HepG2 (cell line): ENCODE measurements around the gene AGR2. TPM values are rescaled to one million over a fixed set of nuclear protein-coding genes. Genes with fewer than 3 reads are reported as not detected.

Experiments used
- ATAC-seq: fragments of 200-7000 bp; cut with Tn5 transposase; 3 replicates; pipeline ENCODE4 v1.9.1; 2020; ENCODE audit warnings: mild to moderate bottlenecking, moderate library complexity
- BruUV-seq: library from RNA; stranded (reverse); fragments of 400-500 nt; replicated peaks from 2 replicates; lab custom pipeline; 2021; lab: Mats Ljungman, UMichigan
- CTCF ChIA-PET: fragments of 300-600 bp; formaldehyde crosslinking; extraction: SDS; loops from one replicate; lab custom pipeline; 2021; ENCODE audit warnings: low total read pairs, inconsistent platforms, low intra/inter-chr PET ratio; lab: Yijun Ruan, JAX
- POLR2A ChIA-PET: fragments of 350-600 bp; sonication (Branson Sonifier 250); formaldehyde crosslinking; loops from one replicate; lab custom pipeline; 2020; ENCODE audit warnings: antibody characterized with exemption, inconsistent platforms; lab: Yijun Ruan, JAX
- DNase-seq: peaks from one replicate; pipeline ENCODE4 v3.0.0-alpha.2; 2015; ENCODE audit warnings: low spot score
- FAIRE-seq: peaks from 3 replicates; lab custom pipeline; 2011; peaks lifted over from hg19 to GRCh38; lab: Jason Lieb, UNC
- H2AFZ ChIP-seq: one replicate; pipeline ENCODE4 v1.6.1; 2011; ENCODE audit warnings: low read length, inconsistent platforms
- H3K27ac ChIP-seq: fragments of 300-600 bp; 3 replicates; pipeline ENCODE4 v1.8.0; 2011; ENCODE audit warnings: mixed run types, mild to moderate bottlenecking, mixed read lengths, low read length, inconsistent platforms; ENCODE audit not compliant: insufficient read depth; ENCODE audit errors: extremely low read length
- H3K27me3 ChIP-seq, 2 experiments: fragments of 200-600 bp in 1 of 2; 2 replicates in 1 of 2; 3 replicates in 1 of 2; pipeline versions ENCODE4 v1.6.0 to v1.8.0; 2011; ENCODE audit warnings: low read length in 2 of 2, mild to moderate bottlenecking in 2 of 2, moderate library complexity in 2 of 2, inconsistent platforms in 1 of 2; ENCODE audit not compliant: insufficient read depth in 2 of 2, control insufficient read depth in 1 of 2
- H3K36me3 ChIP-seq, 2 experiments: fragments of 200-600 bp in 1 of 2; replicated peaks in 1 of 2; 2 replicates in 1 of 2; 3 replicates in 1 of 2; pipeline versions ENCODE4 v1.5.1 to v1.8.0; 2011; ENCODE audit warnings: low read length in 2 of 2, inconsistent platforms in 1 of 2; ENCODE audit not compliant: insufficient read depth in 2 of 2, control insufficient read depth in 1 of 2
- H3K4me1 ChIP-seq: 2 replicates; pipeline ENCODE4 v1.5.1; 2012; ENCODE audit warnings: low read length, inconsistent platforms; ENCODE audit not compliant: insufficient read depth
- H3K4me2 ChIP-seq: 2 replicates; pipeline ENCODE4 v1.6.0; 2011; ENCODE audit warnings: low read depth, low read length, inconsistent platforms
- H3K4me3 ChIP-seq, 3 experiments: fragments of 200-600 bp in 1 of 3; sonication (generic), shearing (Covaris generic) in 1 of 3; replicated peaks in 1 of 3; 2 replicates each; pipeline ENCODE4 v1.5.1; 2011 to 2016; ENCODE audit warnings: low read length in 3 of 3, inconsistent platforms in 2 of 3, low read depth in 2 of 3, mild to moderate bottlenecking in 2 of 3, control low read depth in 1 of 3, mixed read lengths in 1 of 3; ENCODE audit not compliant: insufficient read depth in 1 of 3
- H3K79me2 ChIP-seq: one replicate; pipeline ENCODE4 v1.6.1; 2011; ENCODE audit warnings: low read length, inconsistent platforms; ENCODE audit not compliant: insufficient read depth
- H3K9ac ChIP-seq: 2 replicates; pipeline ENCODE4 v1.6.0; 2011; ENCODE audit warnings: mild to moderate bottlenecking, low read depth, low read length, inconsistent platforms; ENCODE audit not compliant: insufficient read depth
- H3K9me3 ChIP-seq: 2 replicates; pipeline ENCODE4 v1.5.1; 2012; ENCODE audit warnings: mild to moderate bottlenecking, low read length
- H4K20me1 ChIP-seq: 2 replicates; pipeline ENCODE4 v1.6.0; 2011; ENCODE audit warnings: inconsistent platforms, mild to moderate bottlenecking, low read length, moderate library complexity; ENCODE audit not compliant: insufficient read depth
- CREB1 ChIP-seq, 2 experiments: fragments of 450-650 bp in 1 of 2; IDR thresholded peaks; 2 replicates each; pipeline ENCODE4 v1.6.1; 2016 to 2017; ENCODE audit warnings: control low read depth in 1 of 2, mild to moderate bottlenecking in 1 of 2, missing compliant biosample characterization in 1 of 2, missing genetic modification characterization in 1 of 2
- FOXP1 ChIP-seq, 2 experiments: fragments of 450-650 bp in 1 of 2; IDR thresholded peaks; 2 replicates each; pipeline ENCODE4 v1.6.1; 2017 to 2018; ENCODE audit warnings: antibody characterized with exemption in 1 of 2
- TSC22D2 ChIP-seq: sonication (generic); formaldehyde crosslinking; IDR thresholded peaks from 2 replicates; pipeline ENCODE4 v1.5.1; 2020; ENCODE audit warnings: missing genetic modification reagents, mild to moderate bottlenecking, borderline replicate concordance
- ZKSCAN5 ChIP-seq: sonication (generic); formaldehyde crosslinking; IDR thresholded peaks from 2 replicates; pipeline ENCODE4 v1.5.1; 2020; ENCODE audit warnings: mild to moderate bottlenecking, missing genetic modification reagents
- ZNF441 ChIP-seq: sonication (generic); formaldehyde crosslinking; IDR thresholded peaks from 2 replicates; pipeline ENCODE4 v1.7.0; 2021; ENCODE audit warnings: missing genetic modification reagents, borderline replicate concordance
- ZNF776 ChIP-seq: sonication (generic); formaldehyde crosslinking; IDR thresholded peaks from 2 replicates; pipeline ENCODE4 v1.4.0; 2020; ENCODE audit warnings: mild to moderate bottlenecking, missing genetic modification reagents
- ZNF878 ChIP-seq: sonication (generic); formaldehyde crosslinking; IDR thresholded peaks from 2 replicates; pipeline ENCODE4 v1.8.1; 2023; ENCODE audit warnings: mild to moderate bottlenecking, missing genetic modification reagents, moderate library complexity
- WGBS: methylation state at CpG from one replicate; pipeline ENCODE4 v1.1.6; 2017; ENCODE audit warnings: low lambda C conversion rate; 5-methylcytosine and 5-hydroxymethylcytosine counted together
- in situ Hi-C: cut with HindIII; loops from 2 replicates; pipeline ENCODE4 v1.10.0; 2017; ENCODE audit warnings: low pct_unique_long_range_greater_than_20kb; ENCODE audit not compliant: extremely low pct_ligation_motif_present
- intact Hi-C: fragments of 100-400 bp; cut with micrococcal nuclease; formaldehyde crosslinking; loops from one replicate; pipeline ENCODE4 v1.10.0; 2022; ENCODE audit not compliant: unreplicated experiment
- polyA plus RNA-seq, 8 experiments: library from polyadenylated mRNA; depleted of rRNA in 3 of 8; stranded (reverse) in 7 of 8; unstranded in 1 of 8; fragments of >200 nt; fragmentation: Illumina TruSeq in 4 of 8; extraction: Trizol in 4 of 8; gene quantifications; 2 replicates each; pipeline versions ENCODE4 v1.2.1 to v1.2.3, GENCODE V29; 2011 to 2016; ENCODE audit warnings: low read depth in 4 of 8, missing spikeins in 1 of 8, mixed read lengths in 1 of 8; ENCODE audit not compliant: insufficient read depth in 1 of 8
- total RNA-seq, 5 experiments: library from RNA; depleted of rRNA; stranded (reverse); fragments of >200 nt; fragmentation: Illumina TruSeq; extraction: Trizol; gene quantifications; 2 replicates each; pipeline ENCODE4 v1.2.3, GENCODE V29; 2016; ENCODE audit warnings: low read depth in 1 of 5
- TF ChIP-seq, protein P1 (sequence below): sonication (generic); formaldehyde crosslinking; IDR thresholded peaks from 2 replicates; pipeline ENCODE4 v1.4.0; 2020; ENCODE audit warnings: missing genetic modification reagents, mild to moderate bottlenecking, borderline replicate concordance
- TF ChIP-seq, protein P2 (sequence below): sonication (generic); formaldehyde crosslinking; IDR thresholded peaks from 2 replicates; pipeline ENCODE4 v1.5.1; 2020; ENCODE audit warnings: missing genetic modification reagents, mild to moderate bottlenecking, borderline replicate concordance
- TF ChIP-seq, protein P3 (sequence below): sonication (generic); formaldehyde crosslinking; IDR thresholded peaks from 2 replicates; pipeline ENCODE4 v1.4.0; 2020; ENCODE audit warnings: missing genetic modification reagents

Gene AGR2
- total and polyA plus RNA-seq, 2 of the 13 experiments (the other 11 are each of a cell fraction or from before 2014, with no cell fraction given), result 1.7 to 2.9 TPM

DNA sequence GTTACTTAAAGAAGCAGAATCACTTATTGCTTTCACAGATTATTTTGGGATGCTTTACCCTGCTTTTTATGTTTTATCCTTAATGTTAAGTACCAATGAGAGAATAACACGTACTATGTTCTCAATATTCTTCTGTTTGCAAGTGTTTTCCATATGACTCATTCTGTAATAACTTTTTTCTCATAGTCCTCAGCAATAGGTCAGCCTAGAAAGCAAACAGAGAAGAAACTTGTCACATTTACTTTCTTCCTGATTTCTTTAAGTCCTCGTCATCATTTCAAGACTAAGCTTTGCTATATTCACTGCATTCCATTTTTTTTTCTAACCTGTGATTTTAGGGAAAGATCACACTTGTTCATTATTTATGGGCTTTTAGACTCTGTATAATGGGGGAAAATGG, 6.8 kb upstream of the AGR2 start:
- no TSS peak for BruUV-seq
- in situ Hi-C loops (no loop called here), intact Hi-C loops (no loop called here)
- Histone ChIP-seq H3K9me3 (no peaks in the 10 kb centered on the region), H3K4me3 (no peak overlapping the region), H3K79me2 (no peaks in the 10 kb centered on the region), H2AFZ (no peak overlapping the region), H3K9ac (no peak overlapping the region), H3K27me3 (peaks cover 0 to 6% of the 10 kb centered on the region in 2 experiments; a peak in 2 of 5 replicates), H3K4me2 (no peak overlapping the region), H3K27ac (no peak overlapping the region), H4K20me1 (no peaks in the 10 kb centered on the region), H3K4me1 (no peaks in the 10 kb centered on the region), H3K36me3 (no peaks in the 10 kb centered on the region)
- TF ChIP-seq ZNF776 (CRISPR knock-in tag) (no peak), CREB1 (IDR thresholded peaks at IDR 0.05) (0 out of 2 replicates have a peak, but pooled peaks have one; percentile 25), CREB1 (CRISPR knock-in tag; IDR thresholded peaks at IDR 0.05) (no peak)
- TF ChIP-seq, protein P1, sequence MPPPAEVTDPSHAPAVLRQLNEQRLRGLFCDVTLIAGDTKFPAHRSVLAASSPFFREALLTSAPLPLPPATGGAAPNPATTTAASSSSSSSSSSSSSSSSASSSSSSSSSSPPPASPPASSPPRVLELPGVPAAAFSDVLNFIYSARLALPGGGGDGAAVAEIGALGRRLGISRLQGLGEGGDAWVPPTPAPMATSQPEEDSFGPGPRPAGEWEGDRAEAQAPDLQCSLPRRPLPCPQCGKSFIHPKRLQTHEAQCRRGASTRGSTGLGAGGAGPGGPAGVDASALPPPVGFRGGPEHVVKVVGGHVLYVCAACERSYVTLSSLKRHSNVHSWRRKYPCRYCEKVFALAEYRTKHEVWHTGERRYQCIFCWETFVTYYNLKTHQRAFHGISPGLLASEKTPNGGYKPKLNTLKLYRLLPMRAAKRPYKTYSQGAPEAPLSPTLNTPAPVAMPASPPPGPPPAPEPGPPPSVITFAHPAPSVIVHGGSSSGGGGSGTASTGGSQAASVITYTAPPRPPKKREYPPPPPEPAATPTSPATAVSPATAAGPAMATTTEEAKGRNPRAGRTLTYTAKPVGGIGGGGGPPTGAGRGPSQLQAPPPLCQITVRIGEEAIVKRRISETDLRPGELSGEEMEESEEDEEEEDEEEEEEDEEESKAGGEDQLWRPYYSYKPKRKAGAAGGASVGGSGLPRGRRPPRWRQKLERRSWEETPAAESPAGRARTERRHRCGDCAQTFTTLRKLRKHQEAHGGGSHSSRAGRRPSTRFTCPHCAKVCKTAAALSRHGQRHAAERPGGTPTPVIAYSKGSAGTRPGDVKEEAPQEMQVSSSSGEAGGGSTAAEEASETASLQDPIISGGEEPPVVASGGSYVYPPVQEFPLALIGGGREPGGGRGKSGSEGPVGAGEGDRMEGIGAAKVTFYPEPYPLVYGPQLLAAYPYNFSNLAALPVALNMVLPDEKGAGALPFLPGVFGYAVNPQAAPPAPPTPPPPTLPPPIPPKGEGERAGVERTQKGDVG, result no peak
- ATAC-seq, result no peak
- CTCF ChIA-PET, result no interaction called here
- WGBS, result 6% methylated on average over 2 of the region's 2 CpGs
- no peak for DNase-seq
- POLR2A ChIA-PET, result no interaction called here
- FAIRE-seq, result no peak

DNA sequence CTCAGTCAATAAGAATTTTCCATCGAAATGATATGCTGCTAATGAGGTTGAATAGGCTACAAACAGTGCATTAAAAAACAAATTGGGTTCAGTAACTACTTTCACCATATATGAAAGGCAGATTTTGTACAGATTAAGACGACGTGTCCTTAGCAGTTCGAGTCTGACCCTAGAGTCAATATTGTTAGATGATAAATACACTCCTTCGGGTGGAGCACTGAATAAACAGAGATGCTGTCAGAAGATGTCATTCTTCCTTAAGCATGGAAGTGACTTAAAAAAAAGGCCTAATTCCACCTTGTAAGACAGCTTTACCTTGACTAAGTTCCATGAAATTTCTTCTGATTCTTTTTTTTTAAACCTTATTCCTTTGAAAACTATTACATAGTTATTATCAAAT, 5.8 kb upstream of the AGR2 start:
- intact Hi-C loops, result no loop called here
- Histone ChIP-seq H3K36me3 (no peaks in the 10 kb centered on the region), H3K27me3 (0 out of 5 replicates have a peak, but pooled peaks cover 0 to 6% of the 10 kb centered on the region in 2 experiments), H3K27ac (no peak overlapping the region), H3K4me3 (no peak overlapping the region), H4K20me1 (no peaks in the 10 kb centered on the region), H3K9ac (no peak overlapping the region), H3K9me3 (no peaks in the 10 kb centered on the region), H3K4me2 (no peak overlapping the region), H3K79me2 (no peaks in the 10 kb centered on the region), H2AFZ (no peak overlapping the region), H3K4me1 (peaks cover 6% of the 10 kb centered on the region)
- WGBS, result 16% methylated on average over 5 of the region's 5 CpGs
- ChIA-PET POLR2A (no interaction called here), CTCF (no interaction called here)
- no peak for ATAC-seq
- no TSS peak for BruUV-seq
- no peak for FAIRE-seq
- in situ Hi-C loops, result no loop called here
- DNase-seq, result no peak
- TF ChIP-seq, protein P2, sequence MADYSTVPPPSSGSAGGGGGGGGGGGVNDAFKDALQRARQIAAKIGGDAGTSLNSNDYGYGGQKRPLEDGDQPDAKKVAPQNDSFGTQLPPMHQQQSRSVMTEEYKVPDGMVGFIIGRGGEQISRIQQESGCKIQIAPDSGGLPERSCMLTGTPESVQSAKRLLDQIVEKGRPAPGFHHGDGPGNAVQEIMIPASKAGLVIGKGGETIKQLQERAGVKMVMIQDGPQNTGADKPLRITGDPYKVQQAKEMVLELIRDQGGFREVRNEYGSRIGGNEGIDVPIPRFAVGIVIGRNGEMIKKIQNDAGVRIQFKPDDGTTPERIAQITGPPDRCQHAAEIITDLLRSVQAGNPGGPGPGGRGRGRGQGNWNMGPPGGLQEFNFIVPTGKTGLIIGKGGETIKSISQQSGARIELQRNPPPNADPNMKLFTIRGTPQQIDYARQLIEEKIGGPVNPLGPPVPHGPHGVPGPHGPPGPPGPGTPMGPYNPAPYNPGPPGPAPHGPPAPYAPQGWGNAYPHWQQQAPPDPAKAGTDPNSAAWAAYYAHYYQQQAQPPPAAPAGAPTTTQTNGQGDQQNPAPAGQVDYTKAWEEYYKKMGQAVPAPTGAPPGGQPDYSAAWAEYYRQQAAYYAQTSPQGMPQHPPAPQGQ (CRISPR knock-in tag), result no peak
- TF ChIP-seq FOXP1 (IDR thresholded peaks at IDR 0.05) (no peak), FOXP1 (CRISPR knock-in tag; IDR thresholded peaks at IDR 0.05) (no peak), ZKSCAN5 (no peak), ZNF878 (CRISPR knock-in tag) (no peak), ZNF441 (CRISPR knock-in tag) (no peak), TSC22D2 (CRISPR knock-in tag) (no peak)
- TF ChIP-seq, protein P3, sequence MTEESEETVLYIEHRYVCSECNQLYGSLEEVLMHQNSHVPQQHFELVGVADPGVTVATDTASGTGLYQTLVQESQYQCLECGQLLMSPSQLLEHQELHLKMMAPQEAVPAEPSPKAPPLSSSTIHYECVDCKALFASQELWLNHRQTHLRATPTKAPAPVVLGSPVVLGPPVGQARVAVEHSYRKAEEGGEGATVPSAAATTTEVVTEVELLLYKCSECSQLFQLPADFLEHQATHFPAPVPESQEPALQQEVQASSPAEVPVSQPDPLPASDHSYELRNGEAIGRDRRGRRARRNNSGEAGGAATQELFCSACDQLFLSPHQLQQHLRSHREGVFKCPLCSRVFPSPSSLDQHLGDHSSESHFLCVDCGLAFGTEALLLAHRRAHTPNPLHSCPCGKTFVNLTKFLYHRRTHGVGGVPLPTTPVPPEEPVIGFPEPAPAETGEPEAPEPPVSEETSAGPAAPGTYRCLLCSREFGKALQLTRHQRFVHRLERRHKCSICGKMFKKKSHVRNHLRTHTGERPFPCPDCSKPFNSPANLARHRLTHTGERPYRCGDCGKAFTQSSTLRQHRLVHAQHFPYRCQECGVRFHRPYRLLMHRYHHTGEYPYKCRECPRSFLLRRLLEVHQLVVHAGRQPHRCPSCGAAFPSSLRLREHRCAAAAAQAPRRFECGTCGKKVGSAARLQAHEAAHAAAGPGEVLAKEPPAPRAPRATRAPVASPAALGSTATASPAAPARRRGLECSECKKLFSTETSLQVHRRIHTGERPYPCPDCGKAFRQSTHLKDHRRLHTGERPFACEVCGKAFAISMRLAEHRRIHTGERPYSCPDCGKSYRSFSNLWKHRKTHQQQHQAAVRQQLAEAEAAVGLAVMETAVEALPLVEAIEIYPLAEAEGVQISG, result no peak
